Pulmonary artery endothelial cell (primary cell): ENCODE data around the gene TES. TPM values are rescaled to one million over a fixed set of nuclear protein-coding genes. Genes with fewer than 3 reads are reported as not detected.
"Not testable (repeated sequence)": the region's sequence is repeated elsewhere in the genome, so short reads cannot be mapped to it uniquely, and the experiment has no call there.

Experiments
- DNase-seq: peaks from one replicate; pipeline ENCODE4 v3.0.0-alpha.2; 2011; ENCODE audit warnings: low read depth, low spot score
- total RNA-seq: library from RNA; depleted of rRNA; stranded (reverse); fragments of >200 nt; gene quantifications from 2 replicates; pipeline ENCODE4 v1.2.3, GENCODE V29; 2014

The TES gene
- total RNA-seq, 1 donor from 2014 or later = 94.1 TPM

GRCh38 chr7:116283595-116284204 is 73.4 kb downstream of the TES start:
- no peak for DNase-seq

DNA sequence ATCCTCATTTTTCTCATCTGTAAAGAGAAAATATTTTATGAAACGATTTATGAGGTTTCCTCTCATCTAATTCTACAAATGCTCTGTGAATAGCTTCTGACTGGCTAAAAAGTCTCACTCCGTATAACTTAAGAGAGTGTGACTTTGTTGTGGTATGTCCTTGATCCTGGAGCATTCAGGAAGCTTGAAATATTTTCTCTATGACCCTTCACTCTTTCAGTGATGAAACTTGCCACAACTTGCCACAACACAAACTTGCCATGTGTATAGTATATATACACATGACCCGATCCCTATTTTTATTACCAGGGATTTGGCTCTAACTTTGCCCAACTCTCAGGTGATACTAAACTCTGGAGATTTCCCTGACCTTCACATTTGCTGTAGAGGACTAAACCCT is 74.1 kb downstream of the TES start:
- no peak for DNase-seq

DNA sequence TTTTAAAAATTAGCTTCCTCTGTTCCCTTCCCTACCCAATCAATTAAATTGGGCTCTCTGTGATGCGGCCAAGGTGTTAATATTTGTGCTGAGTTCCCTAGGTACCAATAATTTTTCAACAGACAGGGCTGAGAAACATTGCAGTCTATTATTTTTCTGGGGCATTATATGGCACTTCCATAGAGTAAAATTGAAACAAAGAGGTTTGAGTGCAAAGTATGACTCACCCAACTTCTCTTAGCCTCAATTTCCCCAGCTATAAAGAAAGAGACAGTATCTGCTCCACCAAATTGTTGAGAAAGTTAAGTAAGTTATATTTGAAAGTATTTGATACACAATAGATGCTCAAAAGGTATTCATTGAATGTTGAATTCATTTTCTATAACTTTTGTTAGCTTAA is 74.9 kb downstream of the TES start:
- DNase-seq = no peak

DNA sequence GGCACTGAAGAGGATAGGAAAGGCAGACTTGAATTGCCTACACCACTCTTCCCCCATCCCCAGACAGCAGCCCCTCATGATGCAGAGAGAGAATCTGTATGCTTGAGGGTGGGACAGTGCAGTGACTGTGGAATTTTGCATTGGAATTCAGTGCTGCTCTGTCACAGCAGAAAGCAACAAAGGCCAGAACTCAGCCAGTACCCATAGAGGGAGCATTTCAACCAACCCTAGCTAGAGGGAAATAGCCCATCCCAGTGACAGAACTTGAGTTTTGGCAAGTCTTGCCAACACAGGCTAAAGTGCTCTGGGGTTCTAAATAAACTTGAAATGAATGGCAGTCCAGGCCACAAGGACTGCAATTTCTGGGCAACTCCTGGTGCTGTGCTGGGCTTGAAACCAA is 80.4 kb downstream of the TES start:
- DNase-seq = no peak

- DNase-seq = no peak
These were observed 81.6 kb downstream of the TES start for GRCh38 chr7:116291937-116292336.

DNA sequence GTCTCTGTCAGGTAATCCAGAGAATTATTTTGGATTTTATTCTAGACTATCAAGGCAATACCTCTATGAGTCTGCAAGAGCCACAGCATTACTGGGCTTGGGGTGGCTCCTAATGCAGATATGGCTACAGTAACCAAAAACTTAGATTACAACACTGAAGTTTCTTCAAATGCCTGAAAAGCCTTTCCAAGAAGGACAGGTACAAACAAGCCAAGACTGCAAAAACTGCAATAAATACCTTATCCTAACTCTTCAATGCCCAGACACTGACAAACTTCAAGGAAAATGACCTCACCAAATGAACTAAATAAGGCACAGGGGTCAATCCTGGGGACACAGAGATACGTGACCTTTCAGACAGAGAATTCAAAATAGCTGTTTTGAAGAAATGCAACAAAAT is 82.0 kb downstream of the TES start:
- no peak for DNase-seq

GRCh38 chr7:116293139-116293538 is 82.8 kb downstream of the TES start:
- DNase-seq = no peak

DNA sequence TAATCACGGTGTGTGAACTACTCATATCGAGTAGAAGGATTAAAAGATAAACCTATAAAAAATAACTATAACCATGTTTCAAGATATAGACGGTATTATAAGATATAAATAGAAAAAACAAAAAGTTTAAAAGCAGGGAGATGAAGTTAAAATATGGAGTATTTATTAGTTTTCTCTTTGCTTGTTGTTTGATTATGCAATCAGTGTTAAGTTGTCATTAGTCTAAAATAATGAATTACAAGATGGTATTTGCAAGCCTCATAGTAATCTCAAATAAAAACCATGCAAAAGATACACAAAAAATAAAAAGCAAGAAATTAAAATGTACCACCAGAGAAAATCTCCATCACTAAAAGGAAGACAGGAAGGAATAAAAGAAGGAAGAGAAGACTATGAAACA is 83.3 kb downstream of the TES start:
- DNase-seq = no peak

- DNase-seq = not testable (repeated sequence)
These were observed 85.6 kb downstream of the TES start for GRCh38 chr7:116295903-116296302.

DNA sequence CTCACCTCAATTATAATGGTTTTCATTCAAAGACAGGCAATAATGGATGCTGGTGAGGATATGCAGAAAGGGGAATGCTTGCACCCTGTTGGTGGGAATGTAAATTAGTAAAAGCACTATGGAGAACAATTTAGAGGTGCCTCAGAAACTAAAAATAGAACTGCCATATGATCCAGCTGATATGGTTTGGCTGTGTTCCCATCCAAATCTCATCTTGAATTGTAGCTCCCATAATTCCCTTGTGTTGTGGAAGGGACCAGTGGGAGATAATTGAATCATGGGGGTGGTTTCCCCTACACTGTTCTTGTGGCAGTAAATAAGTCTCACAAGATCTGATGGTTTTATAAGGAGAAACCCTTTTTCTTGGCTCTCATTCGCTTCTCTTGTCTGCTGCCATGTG is 87.7 kb downstream of the TES start:
- no peak for DNase-seq

DNA sequence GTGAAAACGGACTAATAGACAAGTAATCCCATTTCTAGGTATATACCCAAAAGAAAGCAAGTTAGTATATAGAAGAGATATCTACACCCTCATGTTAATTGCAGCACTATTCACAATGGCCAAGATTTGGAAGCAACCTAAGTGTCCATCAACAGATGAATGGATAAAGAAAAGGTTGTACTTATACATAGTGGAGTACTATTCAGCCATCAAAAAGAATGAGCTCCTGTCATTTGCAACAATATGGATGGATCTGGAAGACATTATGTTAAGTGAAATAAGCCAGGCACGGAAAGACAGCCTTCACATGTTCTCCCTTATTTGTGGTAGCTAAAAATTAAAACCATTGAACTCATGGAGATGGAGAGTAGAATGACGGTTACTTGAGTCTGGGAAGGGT is 88.2 kb downstream of the TES start:
- no peak for DNase-seq

DNA sequence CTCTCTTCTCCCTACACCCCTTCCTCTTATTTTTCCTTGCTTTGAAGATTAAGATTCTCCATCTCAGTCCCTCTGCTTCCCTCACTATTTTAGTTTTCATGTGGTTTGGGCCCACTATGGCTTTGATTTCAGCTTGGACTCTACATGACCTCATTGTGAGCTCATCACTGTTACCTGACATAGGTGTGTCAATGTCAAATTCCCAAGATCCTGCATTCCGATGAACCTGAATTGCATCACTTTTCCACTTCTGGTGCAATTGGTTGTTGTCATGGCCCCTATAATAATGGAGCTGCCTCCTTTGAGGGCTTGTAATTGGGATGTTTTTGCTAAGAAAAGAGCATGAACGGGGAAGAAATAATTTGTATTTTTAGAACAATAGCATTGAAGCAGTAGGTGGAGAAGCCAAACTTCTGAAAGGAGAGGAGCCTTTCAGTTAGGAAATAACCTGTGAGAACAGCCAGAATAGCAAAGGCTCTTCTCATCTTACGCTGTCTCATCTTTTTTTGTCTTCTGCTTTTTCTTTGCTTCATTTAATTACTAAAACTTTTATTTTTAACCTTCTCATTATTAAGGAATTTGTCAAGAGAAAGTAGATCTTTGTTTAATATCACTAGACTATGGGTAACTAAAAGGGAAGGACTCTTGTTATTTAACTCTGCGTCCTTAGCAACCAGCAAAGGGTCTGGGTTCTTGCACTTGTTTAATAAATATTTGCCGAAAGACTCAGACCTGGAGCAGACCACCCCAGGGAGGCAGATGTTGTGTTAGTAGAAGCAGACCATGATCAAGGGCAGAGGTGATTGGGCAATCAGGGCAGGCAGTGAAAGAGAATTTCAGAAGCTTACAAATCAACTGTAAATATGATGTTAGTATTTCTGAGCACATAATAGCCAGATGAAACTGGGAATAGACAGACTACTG is 95.4 kb downstream of the TES start:
- no peak for DNase-seq

GRCh38 chr7:116306409-116307048 is 96.2 kb downstream of the TES start:
- DNase-seq = no peak

DNA sequence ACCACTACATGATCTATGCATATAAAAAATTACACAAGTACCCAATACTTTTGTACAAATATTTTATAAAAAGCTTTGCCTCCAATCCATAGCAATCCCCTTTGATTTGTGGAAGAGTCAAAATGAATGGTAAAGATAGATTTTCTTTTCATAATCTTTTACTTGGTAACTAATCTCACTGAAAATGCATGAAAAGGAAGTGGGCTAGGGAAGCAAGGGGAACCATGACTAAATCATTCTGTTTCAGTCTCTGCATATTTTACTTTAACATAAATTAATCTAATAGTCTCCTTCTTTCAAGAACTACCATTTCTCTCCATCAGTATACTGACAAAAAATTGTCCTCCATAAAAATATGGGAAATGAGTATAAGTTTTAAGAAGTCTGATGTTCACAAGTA is 96.9 kb downstream of the TES start:
- no peak for DNase-seq

Other genes starting within 250 kb of the TES start
- gene TFEC, start 179.8 kb upstream of the TES start, total RNA-seq = 13.2 and 15.4 TPM in 2 replicates